HG02571 (cell line): Measurements from ENCODE around the gene GBP2.

ENCODE experiments used
- ATAC-seq: cut with Tn5 transposase; IDR thresholded peaks from one replicate; pipeline ENCODE4 v1.9.1; 2021; ENCODE audit warnings: mild to moderate bottlenecking, moderate library complexity; ENCODE audit not compliant: unreplicated experiment

The GBP2 gene

DNA sequence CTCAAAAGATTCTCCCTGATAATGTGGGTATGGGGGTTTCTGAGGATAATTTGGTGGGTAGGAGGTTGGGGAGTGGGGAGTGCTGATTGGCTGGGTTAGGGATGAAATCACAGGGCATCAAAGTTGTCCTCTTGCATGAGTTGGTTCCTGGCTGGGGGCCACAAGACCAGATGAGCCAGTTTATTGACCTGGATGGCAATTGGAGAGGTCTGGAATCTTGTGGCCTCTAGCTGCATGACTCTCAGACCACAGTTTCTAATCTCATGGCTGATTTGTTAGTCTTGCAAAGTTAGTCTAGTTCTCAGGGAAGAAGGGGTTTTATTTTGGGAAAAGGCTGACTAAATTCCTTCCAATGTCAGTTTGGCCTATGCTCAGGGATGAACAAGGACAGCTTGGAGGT, 57.6 kb downstream of the GBP2 start:
- ATAC-seq = no peak

DNA sequence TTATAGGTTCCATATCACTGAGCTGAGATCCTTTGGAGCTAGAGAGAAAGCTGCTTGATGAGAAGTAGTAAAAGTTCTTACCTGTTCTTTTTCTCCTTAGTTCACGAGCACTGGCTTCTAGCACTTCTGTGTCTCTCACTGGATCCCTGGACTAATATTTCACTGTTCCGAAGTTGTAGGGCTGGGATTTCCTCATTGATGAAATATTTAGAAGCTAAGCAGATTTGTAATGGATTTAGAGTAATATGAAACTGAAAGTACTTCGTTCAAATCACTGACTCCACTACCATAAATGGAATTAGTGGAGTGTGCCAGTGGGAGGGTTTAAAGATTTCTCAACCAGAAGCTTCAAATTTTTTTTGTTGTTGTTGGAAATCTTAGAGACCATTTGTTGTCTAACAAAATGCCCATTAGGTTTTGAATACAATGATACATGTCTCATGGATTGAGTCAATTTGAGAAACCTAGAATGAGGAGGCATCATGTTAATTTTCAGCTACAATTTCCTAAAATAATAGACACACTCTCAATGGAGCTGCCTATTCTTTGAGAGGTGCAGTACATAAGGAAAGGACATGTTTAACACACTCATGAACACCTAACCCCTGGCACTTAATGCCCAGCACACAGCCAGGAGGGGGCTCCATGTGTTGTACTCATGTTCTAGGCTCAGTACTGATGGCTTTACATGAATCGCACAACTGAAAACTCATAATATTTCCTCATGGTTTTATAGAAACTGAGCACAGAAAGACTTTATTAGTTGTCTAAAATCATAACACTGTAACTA, 60.6 kb downstream of the GBP2 start, which contains the start of gene GBP1:
TSS of gene GBP1 (minus strand) at position 130 of the 790 bp plus-strand sequence. CDS start 1,974 bp downstream, outside the sequence.
- ATAC-seq = peak; percentile 46

DNA sequence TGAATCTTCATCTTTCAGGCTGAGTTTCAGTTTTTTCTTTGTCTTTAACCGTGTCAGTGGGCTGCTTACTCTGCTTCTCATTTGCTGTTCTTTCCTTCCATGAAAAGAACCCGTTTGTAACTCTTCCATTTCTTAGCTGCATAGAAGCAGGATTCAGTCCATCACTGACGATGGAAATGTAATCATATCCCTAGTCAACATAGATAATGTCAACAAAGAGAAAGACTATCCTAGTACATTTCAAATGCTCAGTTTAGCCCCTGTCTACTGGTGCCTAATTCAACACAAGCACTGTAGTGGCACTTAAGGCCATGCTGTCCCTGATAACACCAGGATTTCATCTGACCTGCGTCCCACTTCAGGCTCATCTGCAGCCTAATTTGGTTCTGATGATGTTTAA, 61.3 kb downstream of the GBP2 start:
- ATAC-seq = peak; percentile 55

DNA sequence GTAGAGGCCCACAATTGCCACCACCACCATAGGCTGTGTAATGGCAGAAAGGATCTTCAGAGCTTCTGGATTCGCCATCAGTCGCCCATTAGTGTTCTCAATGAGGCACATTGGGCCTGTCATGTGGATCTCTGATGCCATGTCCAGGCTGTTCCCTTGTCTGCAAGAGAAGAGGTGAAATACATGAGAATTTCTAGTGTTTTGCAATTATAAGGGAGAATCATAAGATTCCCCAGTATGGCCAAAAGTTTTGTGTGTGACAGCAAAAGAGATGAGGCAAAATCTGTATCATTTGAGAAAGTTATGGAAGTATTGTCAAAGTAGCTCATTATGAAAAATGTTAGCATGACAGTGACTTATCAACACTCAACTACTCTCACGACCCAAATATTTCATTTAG, 62.8 kb downstream of the GBP2 start:
- ATAC-seq = no peak

DNA sequence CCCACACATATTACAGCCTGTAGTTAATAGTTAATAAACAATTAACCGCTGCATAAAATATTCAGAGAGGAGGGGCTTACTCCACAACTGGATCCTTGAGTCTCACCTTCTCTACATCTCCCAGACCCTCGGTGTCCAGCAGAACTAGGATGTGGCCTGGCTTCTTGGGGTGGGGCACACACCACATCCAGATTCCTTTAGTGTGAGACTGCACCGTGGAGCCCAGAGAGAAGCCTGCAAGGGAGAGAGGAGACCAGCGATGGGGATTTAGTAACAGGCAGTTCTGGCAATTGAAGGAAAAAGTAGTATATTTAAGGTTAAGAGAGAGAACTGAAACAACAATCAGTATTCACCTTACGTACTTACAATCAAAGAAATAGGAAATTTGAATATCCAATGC, 65.8 kb downstream of the GBP2 start:
- no peak for ATAC-seq
